SK-N-SH treated with all-trans-retinoic acid at 6 μM for 48 hours (cell line): ENCODE results near the gene HOXB4.

Experiments
- OSR1 ChIP-seq: fragments of 250-450 bp; sonication (Bioruptor Pico); IDR thresholded peaks from 2 replicates; pipeline ENCODE4 v1.8.0; 2022; ENCODE audit warnings: moderate library complexity, mild to moderate bottlenecking, inconsistent platforms
- ZFP30 ChIP-seq: fragments of 450-650 bp; formaldehyde crosslinking; IDR thresholded peaks from 2 replicates; pipeline ENCODE4 v1.5.0; 2022; ENCODE audit warnings: mild to moderate bottlenecking, moderate library complexity
- ZNF565 ChIP-seq: fragments of 450-650 bp; formaldehyde crosslinking; conservative IDR thresholded peaks from 2 replicates; pipeline ENCODE4 v1.5.0; 2020; ENCODE audit warnings: low read depth, mild to moderate bottlenecking, moderate library complexity
- TF ChIP-seq, protein P1 (sequence below): fragments of 250-450 bp; sonication (Bioruptor Pico); IDR thresholded peaks from 2 replicates; pipeline ENCODE4 v1.8.0; 2021; ENCODE audit warnings: low read depth, mild to moderate bottlenecking, moderate library complexity, borderline replicate concordance

DNA sequence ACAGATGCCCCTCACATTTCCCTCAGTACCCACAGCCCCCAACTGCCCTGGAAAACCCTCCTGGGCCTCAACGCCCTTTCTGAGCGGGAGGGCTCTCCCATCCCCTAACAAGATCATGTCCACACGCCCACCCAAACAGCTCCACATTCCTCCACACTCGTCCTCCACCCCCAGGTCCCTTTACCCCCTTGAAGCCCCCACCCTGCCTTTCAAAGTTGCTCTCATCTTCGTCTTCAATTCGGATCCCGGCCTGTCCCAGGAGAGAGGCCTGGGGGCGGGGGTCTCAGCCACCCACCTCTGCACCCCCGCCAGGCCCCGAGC is 14.3 kb downstream of the HOXB4 start:
- TF ChIP-seq ZNF565 (no peak), ZFP30 (no peak), OSR1 (CRISPR knock-in tag) (no peak)
- TF ChIP-seq, protein P1, sequence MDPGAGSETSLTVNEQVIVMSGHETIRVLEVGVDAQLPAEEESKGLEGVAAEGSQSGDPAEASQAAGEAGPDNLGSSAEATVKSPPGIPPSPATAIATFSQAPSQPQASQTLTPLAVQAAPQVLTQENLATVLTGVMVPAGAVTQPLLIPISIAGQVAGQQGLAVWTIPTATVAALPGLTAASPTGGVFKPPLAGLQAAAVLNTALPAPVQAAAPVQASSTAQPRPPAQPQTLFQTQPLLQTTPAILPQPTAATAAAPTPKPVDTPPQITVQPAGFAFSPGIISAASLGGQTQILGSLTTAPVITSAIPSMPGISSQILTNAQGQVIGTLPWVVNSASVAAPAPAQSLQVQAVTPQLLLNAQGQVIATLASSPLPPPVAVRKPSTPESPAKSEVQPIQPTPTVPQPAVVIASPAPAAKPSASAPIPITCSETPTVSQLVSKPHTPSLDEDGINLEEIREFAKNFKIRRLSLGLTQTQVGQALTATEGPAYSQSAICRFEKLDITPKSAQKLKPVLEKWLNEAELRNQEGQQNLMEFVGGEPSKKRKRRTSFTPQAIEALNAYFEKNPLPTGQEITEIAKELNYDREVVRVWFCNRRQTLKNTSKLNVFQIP (CRISPR knock-in tag) = no peak
